Parathyroid adenoma (tissue), 2 donors: ENCODE results near the gene DDRGK1.

Source experiments
- H2AFZ ChIP-seq: fragments of 300-600 bp; sonication (generic); one replicate; pipeline ENCODE4 v1.7.0; 2017; ENCODE audit warnings: antibody characterized with exemption, mild to moderate bottlenecking
- H3K27ac ChIP-seq: fragments of 300-600 bp; sonication (generic); one replicate; pipeline ENCODE4 v1.7.0; 2017
- H3K27me3 ChIP-seq: fragments of 300-600 bp; sonication (generic); one replicate; pipeline ENCODE4 v1.7.0; 2017; ENCODE audit warnings: low read length; ENCODE audit not compliant: control insufficient read depth, insufficient read depth
- H3K36me3 ChIP-seq: fragments of 300-600 bp; sonication (generic); one replicate; pipeline ENCODE4 v1.7.0; 2017; ENCODE audit warnings: low read length; ENCODE audit not compliant: control insufficient read depth, insufficient read depth
- H3K4me1 ChIP-seq: fragments of 300-600 bp; sonication (generic); one replicate; pipeline ENCODE4 v1.7.0; 2017; ENCODE audit warnings: control low read depth
- H3K4me2 ChIP-seq: fragments of 300-600 bp; sonication (generic); one replicate; pipeline ENCODE4 v1.7.0; 2017; ENCODE audit warnings: low read length
- H3K4me3 ChIP-seq: fragments of 300-600 bp; sonication (generic); one replicate; pipeline ENCODE4 v1.7.0; 2017; ENCODE audit warnings: low read depth, low read length
- H3K79me2 ChIP-seq: fragments of 300-600 bp; sonication (generic); one replicate; pipeline ENCODE4 v1.7.0; 2017; ENCODE audit warnings: control low read depth
- H3K9ac ChIP-seq: fragments of 300-600 bp; sonication (generic); one replicate; pipeline ENCODE4 v1.7.0; 2017; ENCODE audit warnings: mild to moderate bottlenecking
- H3K9me3 ChIP-seq: fragments of 300-600 bp; sonication (generic); one replicate; pipeline ENCODE4 v1.7.0; 2017; ENCODE audit warnings: low read length; ENCODE audit not compliant: control insufficient read depth
- CTCF ChIP-seq: fragments of 300-600 bp; sonication (generic); IDR thresholded peaks from one replicate; pipeline ENCODE4 v1.7.0; 2017; ENCODE audit warnings: antibody characterized with exemption, mild to moderate bottlenecking
- donor health status: primary hyperparathyroidism.

DDRGK1 gene

GRCh38 chr20:3244613-3245012 lies 40.1 kb upstream of the DDRGK1 start:
- TF ChIP-seq CTCF = no peak
- Histone ChIP-seq H3K4me2 (no peak overlapping the region), H3K36me3 (no peaks in the 10 kb centered on the region), H3K27me3 (no peaks in the 10 kb centered on the region), H3K9me3 (no peaks in the 10 kb centered on the region), H3K4me3 (no peak overlapping the region), H3K9ac (no peak overlapping the region), H3K79me2 (no peaks in the 10 kb centered on the region), H2AFZ (no peak overlapping the region), H3K4me1 (no peaks in the 10 kb centered on the region), H3K27ac (no peak overlapping the region)

DNA sequence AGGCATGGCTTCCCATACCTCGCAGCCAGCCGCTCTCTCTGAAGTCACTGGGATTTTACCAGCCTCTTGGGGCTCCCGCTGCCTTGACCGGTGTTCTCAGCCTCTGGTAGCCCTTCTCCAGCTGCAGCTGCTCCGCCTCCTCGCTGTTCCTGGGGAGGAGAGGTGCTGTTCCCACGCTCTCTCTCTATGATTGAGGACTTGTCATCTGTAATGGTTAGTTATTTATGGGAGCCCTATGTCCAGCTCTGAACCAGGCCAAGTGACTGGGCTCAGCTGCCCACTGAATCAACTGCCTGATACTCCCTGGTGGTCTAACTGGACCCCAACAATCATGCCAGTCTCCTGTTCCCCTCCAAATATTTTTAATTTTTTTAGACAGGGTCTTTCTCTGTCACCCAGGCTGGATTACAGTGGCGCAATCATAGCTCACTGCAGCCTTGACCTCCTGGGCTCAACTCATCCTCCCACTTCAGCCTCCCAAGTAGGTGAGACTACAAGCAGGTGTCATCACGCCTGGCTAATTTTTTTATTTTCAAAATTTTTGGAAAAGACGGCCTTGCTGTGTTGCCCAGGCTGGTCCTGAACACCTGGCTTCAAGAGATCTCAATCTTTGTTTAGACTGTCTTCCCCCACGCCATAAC lies 39.4 kb upstream of the DDRGK1 start:
- H3K79me2 ChIP-seq = no peaks in the 10 kb centered on the region
- H3K4me2 ChIP-seq = no peak overlapping the region
- no peak overlapping the region for H3K4me3 ChIP-seq
- no peak overlapping the region for H2AFZ ChIP-seq
- no peak for TF ChIP-seq CTCF
- no peak overlapping the region for H3K27ac ChIP-seq
- no peaks in the 10 kb centered on the region for H3K27me3 ChIP-seq
- no peak overlapping the region for H3K9ac ChIP-seq
- no peaks in the 10 kb centered on the region for H3K4me1 ChIP-seq
- H3K36me3 ChIP-seq = no peaks in the 10 kb centered on the region
- no peaks in the 10 kb centered on the region for H3K9me3 ChIP-seq

GRCh38 chr20:3242172-3242692 lies 37.8 kb upstream of the DDRGK1 start:
- H3K36me3 ChIP-seq = no peaks in the 10 kb centered on the region
- H3K9me3 ChIP-seq = no peaks in the 10 kb centered on the region
- no peaks in the 10 kb centered on the region for H3K79me2 ChIP-seq
- no peak for TF ChIP-seq CTCF
- H2AFZ ChIP-seq = no peak overlapping the region
- H3K4me3 ChIP-seq = no peak overlapping the region
- H3K4me2 ChIP-seq = no peak overlapping the region
- no peak overlapping the region for H3K27ac ChIP-seq
- no peaks in the 10 kb centered on the region for H3K4me1 ChIP-seq
- no peak overlapping the region for H3K9ac ChIP-seq
- H3K27me3 ChIP-seq = no peaks in the 10 kb centered on the region

DNA sequence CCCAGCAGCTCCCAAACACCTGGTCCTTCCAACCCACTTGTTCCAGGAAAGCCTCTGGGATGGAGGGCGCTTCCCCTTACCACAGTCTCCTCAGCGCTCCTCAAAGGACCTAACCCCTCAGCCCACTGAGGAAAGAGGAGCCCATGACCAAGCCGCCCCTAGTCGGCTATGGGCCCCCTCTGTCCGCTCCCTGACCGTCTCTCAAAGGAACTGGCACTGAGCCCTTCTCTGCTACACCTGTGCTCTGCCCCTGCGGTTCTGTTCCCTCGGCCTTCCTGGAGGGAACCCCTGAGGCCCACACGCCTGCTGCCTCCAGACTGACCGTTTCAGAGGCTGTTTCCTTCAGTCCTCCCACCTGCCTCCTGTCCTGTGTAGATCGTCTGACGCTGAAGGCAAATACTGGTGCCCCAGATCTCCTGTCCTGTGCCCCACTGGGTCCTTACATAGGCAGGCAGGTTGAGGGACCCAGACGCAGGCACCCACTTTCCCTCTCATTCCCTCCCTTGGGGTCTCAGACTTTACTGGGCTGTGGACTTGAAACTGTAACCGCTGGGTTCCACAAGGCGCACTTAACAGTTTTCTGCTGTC lies 36.4 kb upstream of the DDRGK1 start:
- Histone ChIP-seq H3K9ac (no peak overlapping the region), H3K27ac (no peak overlapping the region), H3K36me3 (no peaks in the 10 kb centered on the region), H3K4me3 (no peak overlapping the region), H3K4me2 (no peak overlapping the region), H3K27me3 (no peaks in the 10 kb centered on the region), H3K4me1 (no peaks in the 10 kb centered on the region), H3K9me3 (no peaks in the 10 kb centered on the region), H2AFZ (no peak overlapping the region), H3K79me2 (no peaks in the 10 kb centered on the region)
- TF ChIP-seq CTCF = no peak
